Endodermal cell (in vitro differentiated cells): ENCODE results near the gene PLXDC1. TPM values are rescaled to one million over a fixed set of nuclear protein-coding genes. Genes with fewer than 3 reads are reported as not detected.

Experiments
- DNase-seq: peaks from one replicate; pipeline ENCODE4 v3.0.0-alpha.2; 2017
- H3K27ac ChIP-seq: 2 replicates; pipeline ENCODE4 v1.5.1; 2013; ENCODE audit warnings: mild to moderate bottlenecking, low read depth, low read length, moderate library complexity
- H3K27me3 ChIP-seq: 2 replicates; pipeline ENCODE4 v1.6.1; 2013; ENCODE audit warnings: mild to moderate bottlenecking, low read length, moderate library complexity; ENCODE audit not compliant: insufficient read depth, control insufficient read depth, poor library complexity, severe bottlenecking
- H3K36me3 ChIP-seq: 2 replicates; pipeline ENCODE4 v1.7.0; 2013; ENCODE audit warnings: mild to moderate bottlenecking, low read length, moderate library complexity; ENCODE audit not compliant: control insufficient read depth, insufficient read depth
- H3K4me1 ChIP-seq: one replicate; pipeline ENCODE4 v1.7.0; 2013; ENCODE audit warnings: low read length; ENCODE audit not compliant: control insufficient read depth, insufficient read depth
- H3K4me3 ChIP-seq: 2 replicates; pipeline ENCODE4 v1.5.1; 2013; ENCODE audit warnings: mild to moderate bottlenecking, low read length, moderate library complexity
- H3K9ac ChIP-seq: 2 replicates; pipeline ENCODE4 v1.6.1; 2013; ENCODE audit warnings: mild to moderate bottlenecking, low read length, moderate library complexity; ENCODE audit not compliant: poor library complexity, severe bottlenecking; ENCODE audit errors: extremely low read depth
- H3K9me3 ChIP-seq: 2 replicates; pipeline ENCODE4 v1.6.1; 2013; ENCODE audit warnings: mild to moderate bottlenecking, low read length, moderate library complexity; ENCODE audit not compliant: control insufficient read depth
- H3K27ac Mint-ChIP-seq: 2 replicates; pipeline ENCODE4 v1.8.0; 2020; ENCODE audit warnings: mixed read lengths
- H3K27me3 Mint-ChIP-seq: 2 replicates; pipeline ENCODE4 v1.8.0; 2021; ENCODE audit warnings: mild to moderate bottlenecking, mixed read lengths; ENCODE audit not compliant: insufficient read depth
- H3K36me3 Mint-ChIP-seq: 2 replicates; pipeline ENCODE4 v1.8.0; 2020; ENCODE audit warnings: low read depth, mixed read lengths
- H3K4me1 Mint-ChIP-seq: 2 replicates; pipeline ENCODE4 v1.8.0; 2020; ENCODE audit warnings: mixed read lengths
- H3K4me3 Mint-ChIP-seq: 2 replicates; pipeline ENCODE4 v1.8.0; 2020; ENCODE audit warnings: mild to moderate bottlenecking, moderate library complexity, mixed read lengths
- H3K9me3 Mint-ChIP-seq: 2 replicates; pipeline ENCODE4 v1.8.0; 2020; ENCODE audit warnings: mild to moderate bottlenecking, mixed read lengths
- WGBS, 2 experiments: methylation state at CpG; one replicate each; pipeline versions ENCODE4 v1.1.5 to v1.1.7; 2013; ENCODE audit warnings: missing lambda C conversion rate in 2 of 2, mixed read lengths in 1 of 2; ENCODE audit not compliant: insufficient coverage in 1 of 2, insufficient read length in 1 of 2; 5-methylcytosine and 5-hydroxymethylcytosine counted together
- total RNA-seq, 2 donors: library from RNA; stranded (reverse); fragmentation: NEBNext Ultra II Directional in 1 of 2; extraction: Animal tissue kit (Norgen Biotek cat#: 25700) in 1 of 2; gene quantifications; 2 replicates in 1 of 2; 3 replicates in 1 of 2; pipeline ENCODE4 v1.2.1, GENCODE V29; 2021
- TF ChIP-seq, protein P1 (sequence below): fragments of 200-600 bp; sonication (generic); conservative IDR thresholded peaks from 2 replicates; pipeline ENCODE4 v1.5.0; 2021; ENCODE audit warnings: antibody characterized with exemption, mild to moderate bottlenecking

PLXDC1 gene
- total RNA-seq, 2 donors from 2014 or later: 9.0 TPM

DNA sequence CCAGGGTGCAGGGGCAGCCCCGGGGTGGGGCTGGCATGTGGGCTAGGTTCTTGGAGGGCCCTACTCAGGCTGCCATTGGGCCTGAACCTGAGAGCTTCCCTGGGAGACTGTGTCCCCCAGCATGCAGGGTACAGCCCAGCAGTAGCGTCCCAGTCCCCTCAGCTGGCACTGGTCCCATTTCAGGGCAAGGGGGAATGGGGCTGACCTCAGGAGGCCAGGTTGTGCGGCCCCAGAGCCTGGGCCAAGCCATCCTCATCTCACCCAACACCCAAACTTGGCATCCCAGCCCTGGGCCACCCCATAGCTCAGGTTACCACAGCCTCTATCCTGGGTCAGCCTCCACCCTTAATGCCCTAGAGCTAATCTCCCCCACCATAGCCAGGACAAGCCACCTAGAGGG, 6.3 kb downstream of the PLXDC1 start:
- no peaks in the 10 kb centered on the region for H3K4me1 ChIP-seq
- Mint-ChIP-seq H3K27ac (no peak overlapping the region), H3K4me1 (peaks cover under 1% of the 10 kb centered on the region), H3K4me3 (no peak overlapping the region), H3K36me3 (no peaks in the 10 kb centered on the region), H3K9me3 (peaks cover 3% of the 10 kb centered on the region), H3K27me3 (peaks cover 23% of the 10 kb centered on the region)
- H3K27ac ChIP-seq: no peak overlapping the region
- WGBS, 2 experiments: 90 to 100% methylated on average over 2 to 3 of the region's 3 CpGs
- peaks cover 5% of the 10 kb centered on the region for H3K9me3 ChIP-seq
- DNase-seq: no peak
- H3K36me3 ChIP-seq: no peaks in the 10 kb centered on the region
- peaks cover 14% of the 10 kb centered on the region for H3K27me3 ChIP-seq
- TF ChIP-seq, protein P1, sequence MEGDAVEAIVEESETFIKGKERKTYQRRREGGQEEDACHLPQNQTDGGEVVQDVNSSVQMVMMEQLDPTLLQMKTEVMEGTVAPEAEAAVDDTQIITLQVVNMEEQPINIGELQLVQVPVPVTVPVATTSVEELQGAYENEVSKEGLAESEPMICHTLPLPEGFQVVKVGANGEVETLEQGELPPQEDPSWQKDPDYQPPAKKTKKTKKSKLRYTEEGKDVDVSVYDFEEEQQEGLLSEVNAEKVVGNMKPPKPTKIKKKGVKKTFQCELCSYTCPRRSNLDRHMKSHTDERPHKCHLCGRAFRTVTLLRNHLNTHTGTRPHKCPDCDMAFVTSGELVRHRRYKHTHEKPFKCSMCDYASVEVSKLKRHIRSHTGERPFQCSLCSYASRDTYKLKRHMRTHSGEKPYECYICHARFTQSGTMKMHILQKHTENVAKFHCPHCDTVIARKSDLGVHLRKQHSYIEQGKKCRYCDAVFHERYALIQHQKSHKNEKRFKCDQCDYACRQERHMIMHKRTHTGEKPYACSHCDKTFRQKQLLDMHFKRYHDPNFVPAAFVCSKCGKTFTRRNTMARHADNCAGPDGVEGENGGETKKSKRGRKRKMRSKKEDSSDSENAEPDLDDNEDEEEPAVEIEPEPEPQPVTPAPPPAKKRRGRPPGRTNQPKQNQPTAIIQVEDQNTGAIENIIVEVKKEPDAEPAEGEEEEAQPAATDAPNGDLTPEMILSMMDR: no peak
- no peak overlapping the region for H3K9ac ChIP-seq
- H3K4me3 ChIP-seq: no peak overlapping the region

DNA sequence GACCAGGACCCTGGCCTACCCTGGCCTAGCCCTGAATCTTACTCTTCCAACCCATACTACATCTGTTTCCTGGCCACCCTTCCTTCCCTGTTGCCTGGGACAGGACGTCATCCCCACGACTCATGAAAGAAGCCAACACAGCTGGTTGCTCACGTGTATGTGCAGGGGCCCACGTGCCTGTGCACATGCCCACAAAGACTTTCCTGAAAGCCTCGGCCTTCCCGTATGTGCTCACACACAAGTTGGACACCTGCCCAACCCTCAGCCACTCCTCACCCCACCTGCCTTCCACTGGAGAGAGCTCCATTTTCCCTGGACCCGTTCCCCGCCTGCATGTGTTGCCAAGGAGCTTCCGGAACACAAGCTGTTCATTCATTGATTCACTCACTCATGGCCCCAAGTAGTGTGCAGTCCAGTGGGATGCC, 7.0 kb downstream of the PLXDC1 start:
- H3K27ac Mint-ChIP-seq: no peak overlapping the region
- no peaks in the 10 kb centered on the region for H3K36me3 ChIP-seq
- H3K4me3 ChIP-seq: no peak overlapping the region
- no peak overlapping the region for H3K27ac ChIP-seq
- TF ChIP-seq, protein P1: no peak
- no peaks in the 10 kb centered on the region for H3K36me3 Mint-ChIP-seq
- peaks cover 5% of the 10 kb centered on the region for H3K9me3 ChIP-seq
- no peak overlapping the region for H3K4me3 Mint-ChIP-seq
- no peak overlapping the region for H3K9ac ChIP-seq
- H3K27me3 ChIP-seq: peaks cover 7% of the 10 kb centered on the region
- WGBS, 2 experiments: 85 to 91% methylated on average over 6 to 9 of the region's 9 CpGs
- peaks cover 3% of the 10 kb centered on the region for H3K9me3 Mint-ChIP-seq
- no peaks in the 10 kb centered on the region for H3K4me1 ChIP-seq
- no peak for DNase-seq
- H3K4me1 Mint-ChIP-seq: no peaks in the 10 kb centered on the region
- peaks cover 16% of the 10 kb centered on the region for H3K27me3 Mint-ChIP-seq

DNA sequence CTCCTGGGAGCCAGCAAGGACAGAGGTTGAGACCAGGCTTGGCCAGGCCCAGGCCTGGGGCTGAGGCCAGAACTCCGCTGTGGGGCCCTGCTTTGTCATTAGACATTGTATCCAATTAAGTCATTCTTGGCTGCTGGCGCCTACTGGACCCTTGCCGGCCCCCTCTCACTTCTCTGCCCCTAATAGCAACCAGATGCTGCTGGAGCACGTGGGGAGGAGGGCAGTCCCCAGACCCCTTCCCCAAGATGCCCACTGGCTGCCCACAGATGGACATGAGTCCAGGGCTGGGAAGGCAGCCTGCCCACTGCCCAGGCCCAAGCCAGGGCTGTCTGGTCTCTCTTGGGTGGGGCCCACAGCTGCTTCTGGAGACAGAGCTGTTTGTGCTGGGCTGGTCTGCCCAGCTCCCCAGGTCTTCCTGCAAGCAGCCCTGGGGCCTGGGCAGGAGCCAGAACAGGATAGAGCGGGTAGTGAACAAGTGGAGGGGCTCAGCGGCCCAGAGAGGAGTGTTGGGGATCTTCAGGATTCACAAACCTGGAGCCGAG, 7.8 kb downstream of the PLXDC1 start:
- Histone ChIP-seq H3K9me3 (peaks cover 5% of the 10 kb centered on the region), H3K36me3 (no peaks in the 10 kb centered on the region), H3K27ac (no peak overlapping the region), H3K4me1 (no peaks in the 10 kb centered on the region), H3K4me3 (no peak overlapping the region), H3K9ac (no peak overlapping the region), H3K27me3 (no peaks in the 10 kb centered on the region)
- peaks cover 9% of the 10 kb centered on the region for H3K27me3 Mint-ChIP-seq
- H3K4me1 Mint-ChIP-seq: no peaks in the 10 kb centered on the region
- peaks cover 3% of the 10 kb centered on the region for H3K9me3 Mint-ChIP-seq
- TF ChIP-seq, protein P1: no peak
- WGBS, 2 experiments: 87 to 90% methylated on average over 3 to 7 of the region's 7 CpGs
- no peak overlapping the region for H3K27ac Mint-ChIP-seq
- H3K4me3 Mint-ChIP-seq: no peak overlapping the region
- H3K36me3 Mint-ChIP-seq: no peaks in the 10 kb centered on the region
- DNase-seq: no peak
